DMS53 (cell line): Measurements from ENCODE around the gene COL20A1.

Experiments used
- DNase-seq: peaks from one replicate; lab custom pipeline; 2025; lab: John Stamatoyannopoulos, UW

Gene COL20A1

GRCh38 chr20:63350196-63350595 is 57.2 kb downstream of the COL20A1 start:
- DNase-seq = no peak

- no peak for DNase-seq
These were observed 57.8 kb downstream of the COL20A1 start for GRCh38 chr20:63350597-63351325.

GRCh38 chr20:63351326-63351700 is 58.3 kb downstream of the COL20A1 start:
- no peak for DNase-seq

GRCh38 chr20:63351811-63352591 is 59.0 kb downstream of the COL20A1 start:
- peak; percentile 20 for DNase-seq

GRCh38 chr20:63352811-63353221 is 59.8 kb downstream of the COL20A1 start:
- DNase-seq = no peak

GRCh38 chr20:63354636-63355350 is 61.8 kb downstream of the COL20A1 start:
- DNase-seq = no peak

- no peak for DNase-seq
These were observed 62.9 kb downstream of the COL20A1 start for GRCh38 chr20:63355781-63356295.

GRCh38 chr20:63356511-63356910 is 63.5 kb downstream of the COL20A1 start:
- DNase-seq = no peak

- DNase-seq = no peak
These were observed 64.2 kb downstream of the COL20A1 start for GRCh38 chr20:63356931-63357879.

- peak; percentile 31 for DNase-seq
These were observed 65.2 kb downstream of the COL20A1 start for GRCh38 chr20:63357921-63358905.

- DNase-seq = no peak
These were observed 66.4 kb downstream of the COL20A1 start for GRCh38 chr20:63359164-63359934.

- no peak for DNase-seq
These were observed 67.2 kb downstream of the COL20A1 start for GRCh38 chr20:63359937-63360849.

- peak; percentile 37 for DNase-seq
These were observed 68.0 kb downstream of the COL20A1 start, which contains the start of gene CHRNA4 for GRCh38 chr20:63360850-63361518. TSS of gene CHRNA4 (minus strand) at chr20:63361349. CDS start at chr20:63361165, 184 bp downstream.

GRCh38 chr20:63361519-63362435 is 68.8 kb downstream of the COL20A1 start:
- peak; percentile 39 for DNase-seq

GRCh38 chr20:63362436-63363009 is 69.5 kb downstream of the COL20A1 start:
- peak; percentile 21 for DNase-seq
